ENCODE measurements around the gene IL17RC. TPM values are rescaled to one million over a fixed set of nuclear protein-coding genes. Genes with fewer than 3 reads are reported as not detected.

Gene IL17RC
- total RNA-seq, 1 donor from 2014 or later, result 3.1 TPM

- no peak for DNase-seq (ENCODE audit: low spot score)
- Histone ChIP-seq H3K27ac (no peak overlapping the region), H3K4me2 (no peak overlapping the region), H4K20me1 (ENCODE audit: low read depth) (no peaks in the 10 kb centered on the region), H3K4me3 (no peak overlapping the region), H3K79me2 (ENCODE audit: low read depth) (no peaks in the 10 kb centered on the region), H3K9me3 (ENCODE audit: low read depth) (no peaks in the 10 kb centered on the region), H3K36me3 (no peaks in the 10 kb centered on the region), H2AFZ (replicated peaks) (no peak overlapping the region), H3K9ac (no peak overlapping the region), H3K4me1 (no peaks in the 10 kb centered on the region), H3F3A (ENCODE audit: low read depth) (no peaks in the 10 kb centered on the region), H3K27me3 (no peaks in the 10 kb centered on the region)
- H3K9me3 Mint-ChIP-seq, result peaks cover 2% of the 10 kb centered on the region
- no peaks in the 10 kb centered on the region for H3K4me1 Mint-ChIP-seq
- TF ChIP-seq CTCF (IDR thresholded peaks at IDR 0.05), result no peak
- no peak for TF ChIP-seq EZH2 (IDR thresholded peaks at IDR 0.05)
- no peak for TF ChIP-seq EZH2phosphoT487 (IDR thresholded peaks at IDR 0.05)
- no peaks in the 10 kb centered on the region for H3K36me3 Mint-ChIP-seq
- no peak overlapping the region for H3K27ac Mint-ChIP-seq
- no peak overlapping the region for H3K4me3 Mint-ChIP-seq
- H3K27me3 Mint-ChIP-seq (ENCODE audit: insufficient read depth, low read depth), result peaks cover 11% of the 10 kb centered on the region
Observed at GRCh38 chr3:9881441-9881840, 35.5 kb upstream of the IL17RC start.

- Histone ChIP-seq H3F3A (ENCODE audit: low read depth) (no peaks in the 10 kb centered on the region), H3K27ac (no peak overlapping the region), H3K9ac (no peak overlapping the region), H3K36me3 (no peaks in the 10 kb centered on the region), H3K27me3 (no peaks in the 10 kb centered on the region), H3K4me1 (no peaks in the 10 kb centered on the region), H2AFZ (replicated peaks) (no peak overlapping the region), H3K4me2 (no peak overlapping the region), H3K79me2 (ENCODE audit: low read depth) (no peaks in the 10 kb centered on the region), H4K20me1 (ENCODE audit: low read depth) (no peaks in the 10 kb centered on the region), H3K9me3 (ENCODE audit: low read depth) (no peaks in the 10 kb centered on the region), H3K4me3 (no peak overlapping the region)
- no peak for TF ChIP-seq EZH2 (IDR thresholded peaks at IDR 0.05)
- TF ChIP-seq CTCF (IDR thresholded peaks at IDR 0.05), result no peak
- no peak for TF ChIP-seq EZH2phosphoT487 (IDR thresholded peaks at IDR 0.05)
- H3K4me3 Mint-ChIP-seq, result no peak overlapping the region
- H3K9me3 Mint-ChIP-seq, result peaks cover 2% of the 10 kb centered on the region
- no peak overlapping the region for H3K27ac Mint-ChIP-seq
- DNase-seq (ENCODE audit: low spot score), result no peak
- no peaks in the 10 kb centered on the region for H3K4me1 Mint-ChIP-seq
- H3K36me3 Mint-ChIP-seq, result no peaks in the 10 kb centered on the region
- H3K27me3 Mint-ChIP-seq (ENCODE audit: insufficient read depth, low read depth), result peaks cover 7% of the 10 kb centered on the region
Observed at GRCh38 chr3:9883706-9884554, 33.0 kb upstream of the IL17RC start.

- no peaks in the 10 kb centered on the region for H3K4me1 ChIP-seq
- Mint-ChIP-seq H3K27ac (no peak overlapping the region), H3K9me3 (peaks cover 2% of the 10 kb centered on the region), H3K4me1 (no peaks in the 10 kb centered on the region), H3K36me3 (no peaks in the 10 kb centered on the region), H3K27me3 (ENCODE audit: insufficient read depth, low read depth) (peaks cover 7% of the 10 kb centered on the region), H3K4me3 (no peak overlapping the region)
- H3K36me3 ChIP-seq, result no peaks in the 10 kb centered on the region
- H3F3A ChIP-seq (ENCODE audit: low read depth), result peaks cover 4% of the 10 kb centered on the region
- no peak overlapping the region for H3K9ac ChIP-seq
- no peaks in the 10 kb centered on the region for H3K9me3 ChIP-seq (ENCODE audit: low read depth)
- DNase-seq (ENCODE audit: low spot score), result no peak
- H3K4me3 ChIP-seq, result no peak overlapping the region
- H3K79me2 ChIP-seq (ENCODE audit: low read depth), result no peaks in the 10 kb centered on the region
- no peaks in the 10 kb centered on the region for H3K27me3 ChIP-seq
- H4K20me1 ChIP-seq (ENCODE audit: low read depth), result no peaks in the 10 kb centered on the region
- TF ChIP-seq CTCF (IDR thresholded peaks at IDR 0.05) (no peak), EZH2phosphoT487 (IDR thresholded peaks at IDR 0.05) (no peak), EZH2 (IDR thresholded peaks at IDR 0.05) (no peak)
- H2AFZ ChIP-seq (replicated peaks), result no peak overlapping the region
- H3K4me2 ChIP-seq, result no peak overlapping the region
- no peak overlapping the region for H3K27ac ChIP-seq
Observed at GRCh38 chr3:9884555-9885165, 32.2 kb upstream of the IL17RC start.
